K562 (cell line): Measurements from ENCODE around the gene HOATZ. TPM values are rescaled to one million over a fixed set of nuclear protein-coding genes. Genes with fewer than 3 reads are reported as not detected.

ENCODE experiments used
- ATAC-seq: fragments of 200-7000 bp; cut with Tn5 transposase; 3 replicates; pipeline ENCODE4 v1.9.1; 2020; ENCODE audit warnings: moderate library complexity
- BruUV-seq: library from RNA; stranded (reverse); fragments of 400-500 nt; replicated peaks from 2 replicates; lab custom pipeline; 2021; lab: Mats Ljungman, UMichigan
- CTCF ChIA-PET: fragments of 300-600 bp; formaldehyde crosslinking; extraction: SDS; loops from one replicate; lab custom pipeline; 2021; ENCODE audit warnings: low intra/inter-chr PET ratio; lab: Yijun Ruan, JAX
- POLR2A ChIA-PET: fragments of 300-600, 350-650 bp; sonication (Branson Sonifier 250); formaldehyde crosslinking; extraction: SDS; loops from one replicate; lab custom pipeline; 2021; ENCODE audit warnings: antibody characterized with exemption, inconsistent platforms; lab: Yijun Ruan, JAX
- DNase-seq, 4 experiments: peaks; one replicate each; pipeline versions ENCODE4 v3.0.0 to v3.0.0-alpha.2; 2011 to 2018; ENCODE audit warnings: low spot score in 3 of 4, mixed read lengths in 3 of 4; ENCODE audit errors: extremely low read depth in 1 of 4
- FAIRE-seq: peaks from 2 replicates; lab custom pipeline; 2011; peaks lifted over from hg19 to GRCh38; lab: Jason Lieb, UNC
- H2AFZ ChIP-seq: 2 replicates; pipeline ENCODE4 v1.6.0; 2011; ENCODE audit warnings: low read depth, low read length, control low read depth, inconsistent platforms
- H3K27ac ChIP-seq: fragments of 200-600 bp; 3 replicates; pipeline ENCODE4 v1.8.0; 2011; ENCODE audit warnings: low read depth, mild to moderate bottlenecking, control low read depth, inconsistent platforms, low read length, moderate library complexity, mixed read lengths; ENCODE audit errors: extremely low read depth
- H3K27me3 ChIP-seq, 2 experiments: fragments of 300-600 bp in 1 of 2; 2 replicates in 1 of 2; 3 replicates in 1 of 2; pipeline versions ENCODE4 v1.6.0 to v1.8.0; 2011; ENCODE audit warnings: inconsistent platforms in 2 of 2, low read length in 2 of 2, mild to moderate bottlenecking in 1 of 2, mixed read lengths in 1 of 2, moderate library complexity in 1 of 2; ENCODE audit not compliant: control insufficient read depth in 2 of 2, insufficient read depth in 2 of 2
- H3K36me3 ChIP-seq: fragments of 300-600 bp; 3 replicates; pipeline ENCODE4 v1.8.0; 2011; ENCODE audit warnings: mild to moderate bottlenecking, low read length, inconsistent platforms; ENCODE audit not compliant: control insufficient read depth, insufficient read depth
- H3K4me1 ChIP-seq, 2 experiments: fragments of 200-600 bp in 1 of 2; replicated peaks in 1 of 2; 2 replicates in 1 of 2; 3 replicates in 1 of 2; pipeline versions ENCODE4 v1.5.1 to v1.8.0; 2011; ENCODE audit warnings: inconsistent platforms in 2 of 2, low read length in 2 of 2, mild to moderate bottlenecking in 1 of 2, mixed read lengths in 1 of 2, moderate library complexity in 1 of 2; ENCODE audit not compliant: control insufficient read depth in 2 of 2, insufficient read depth in 2 of 2
- H3K4me2 ChIP-seq: 2 replicates; pipeline ENCODE4 v1.6.1; 2011; ENCODE audit warnings: low read length, control low read depth, inconsistent platforms, mixed read lengths; ENCODE audit not compliant: insufficient read depth
- H3K4me3 ChIP-seq: fragments of 200-600 bp; sonication (generic), shearing (Covaris generic); 2 replicates; pipeline ENCODE4 v1.5.1; 2016; ENCODE audit warnings: control low read depth, inconsistent platforms
- H3K79me2 ChIP-seq: fragments of 200-600 bp; 3 replicates; pipeline ENCODE4 v1.8.0; 2011; ENCODE audit warnings: low read length, inconsistent platforms; ENCODE audit not compliant: control insufficient read depth, insufficient read depth
- H3K9ac ChIP-seq, 2 experiments: 2 replicates each; pipeline versions ENCODE4 v1.6.0 to v1.6.1; 2011; ENCODE audit warnings: low read depth in 2 of 2, low read length in 2 of 2, control low read depth in 1 of 2, inconsistent platforms in 1 of 2, mild to moderate bottlenecking in 1 of 2, mixed read lengths in 1 of 2; ENCODE audit not compliant: insufficient read depth in 1 of 2
- H3K9me1 ChIP-seq: one replicate; pipeline ENCODE4 v1.6.0; 2011; ENCODE audit warnings: inconsistent platforms, mild to moderate bottlenecking, low read length, moderate library complexity; ENCODE audit not compliant: control insufficient read depth, insufficient read depth
- H3K9me3 ChIP-seq: replicated peaks from 2 replicates; pipeline ENCODE4 v1.5.1; 2011; ENCODE audit warnings: low read depth, low read length, inconsistent platforms; ENCODE audit not compliant: control insufficient read depth, insufficient read depth
- H4K20me1 ChIP-seq: replicated peaks from 2 replicates; pipeline ENCODE4 v1.6.1; 2011; ENCODE audit warnings: low read length, inconsistent platforms, mixed read lengths; ENCODE audit not compliant: control insufficient read depth, insufficient read depth
- CHD2 ChIP-seq: IDR thresholded peaks from 2 replicates; pipeline ENCODE4 v1.6.1; 2011; ENCODE audit warnings: low read depth, low read length
- ESRRB ChIP-seq: fragments of 250-450 bp; sonication (Bioruptor Pico); IDR thresholded peaks from 2 replicates; pipeline ENCODE4 v1.5.0; 2020; ENCODE audit warnings: mild to moderate bottlenecking, moderate library complexity, borderline replicate concordance
- MEF2D ChIP-seq: conservative IDR thresholded peaks from 2 replicates; pipeline ENCODE4 v1.6.1; 2016; ENCODE audit warnings: low read depth, missing genetic modification characterization, missing compliant biosample characterization
- MTA3 ChIP-seq: fragments of 450-650 bp; formaldehyde crosslinking; IDR thresholded peaks from 2 replicates; pipeline ENCODE4 v1.6.1; 2017; ENCODE audit warnings: mild to moderate bottlenecking, borderline replicate concordance
- NR1H2 ChIP-seq: sonication (generic); formaldehyde crosslinking; IDR thresholded peaks from 2 replicates; pipeline ENCODE4 v1.4.0; 2020; ENCODE audit warnings: mild to moderate bottlenecking, missing genetic modification reagents
- NR4A1 ChIP-seq, 2 experiments: fragments of 250-450 bp in 1 of 2; fragments of 450-650 bp in 1 of 2; sonication (Bioruptor Pico) in 1 of 2; IDR thresholded peaks; 2 replicates each; pipeline versions ENCODE4 v1.4.0 to v1.6.1; 2016 to 2020; ENCODE audit warnings: mild to moderate bottlenecking in 2 of 2, missing compliant biosample characterization in 1 of 2, missing genetic modification characterization in 1 of 2, moderate library complexity in 1 of 2
- RAD21 ChIP-seq, 2 experiments: fragments of 250-450 bp in 1 of 2; fragments of 450-650 bp in 1 of 2; sonication (Bioruptor Pico) in 1 of 2; formaldehyde crosslinking in 1 of 2; IDR thresholded peaks in 1 of 2; conservative IDR thresholded peaks in 1 of 2; 2 replicates each; pipeline versions ENCODE4 v1.4.0 to v1.8.0; 2020 to 2022; ENCODE audit warnings: mild to moderate bottlenecking in 2 of 2, moderate library complexity in 1 of 2
- SMARCB1 ChIP-seq: IDR thresholded peaks from 2 replicates; pipeline ENCODE4 v1.6.1; 2011; ENCODE audit warnings: improper control_type of control experiment, low read depth; ENCODE audit not compliant: insufficient read length
- SMARCC2 ChIP-seq: fragments of 450-650 bp; IDR thresholded peaks from 2 replicates; pipeline ENCODE4 v1.6.1; 2017; ENCODE audit warnings: antibody characterized with exemption, moderate library complexity, mild to moderate bottlenecking, low read depth
- TCF7L2 ChIP-seq: fragments of 150-350 bp; IDR thresholded peaks from 2 replicates; pipeline ENCODE4 v1.6.1; 2016; ENCODE audit warnings: low read depth, mild to moderate bottlenecking, low read length, moderate library complexity
- TEAD4 ChIP-seq, 2 experiments: sonication (generic) in 1 of 2; formaldehyde crosslinking in 1 of 2; IDR thresholded peaks; 2 replicates each; pipeline versions ENCODE4 v1.6.1 to v1.8.0; 2012 to 2022; ENCODE audit warnings: borderline replicate concordance in 1 of 2, inconsistent platforms in 1 of 2, low read length in 1 of 2, mild to moderate bottlenecking in 1 of 2, missing genetic modification reagents in 1 of 2
- YBX1 ChIP-seq: fragments of 450-650 bp; IDR thresholded peaks from 2 replicates; pipeline ENCODE4 v1.7.1; 2016; ENCODE audit warnings: mild to moderate bottlenecking
- ZNF347 ChIP-seq: fragments of 450-650 bp; formaldehyde crosslinking; IDR thresholded peaks from 2 replicates; pipeline ENCODE4 v1.4.0; 2020; ENCODE audit warnings: low read depth, mild to moderate bottlenecking, moderate library complexity
- WGBS: fragments of 100-300 bp; shearing (Covaris generic); methylation state at CpG from one replicate; pipeline ENCODE4 v1.1.6; 2016; ENCODE audit warnings: low coverage, mixed read lengths; ENCODE audit not compliant: insufficient coverage; ENCODE audit errors: missing lambda C conversion rate; 5-methylcytosine and 5-hydroxymethylcytosine counted together
- in situ Hi-C: fragments of 300-500 bp; cut with MboI; formaldehyde crosslinking; loops from 4 replicates; pipeline ENCODE4 v1.15.0; 2018; ENCODE audit warnings: inconsistent platforms, mixed read lengths
- intact Hi-C: fragments of 100-400 bp; cut with micrococcal nuclease; formaldehyde crosslinking; loops from 2 replicates; pipeline ENCODE4 v1.14.2; 2022
- polyA plus RNA-seq, 8 experiments: library from polyadenylated mRNA; depleted of rRNA in 4 of 8; stranded (reverse) in 5 of 8; unstranded in 3 of 8; fragments of >200 nt; fragmentation: Nextera tagmentation in 2 of 8; fragmentation: Illumina TruSeq in 1 of 8; extraction: Ambion mirVana in 2 of 8; extraction: Trizol in 1 of 8; gene quantifications; 2 replicates each; pipeline versions ENCODE4 v1.2.1 to v1.2.3, GENCODE V29; 2011 to 2014; ENCODE audit warnings: inconsistent platforms in 1 of 8, missing spikeins in 1 of 8
- total RNA-seq, 7 experiments: library from RNA; depleted of rRNA in 6 of 7; stranded (reverse); fragments of >200 nt in 6 of 7; fragmentation: Illumina TruSeq in 2 of 7; extraction: Trizol in 2 of 7; gene quantifications; 2 replicates each; pipeline versions ENCODE4 v1.2.1 to v1.2.3, GENCODE V29; 2011 to 2021; ENCODE audit warnings: low replicate concordance in 1 of 7
- TF ChIP-seq, protein P1 (sequence below): fragments of 450-650 bp; IDR thresholded peaks from 2 replicates; pipeline ENCODE4 v1.6.1; 2017; ENCODE audit warnings: antibody characterized with exemption
- TF ChIP-seq, protein P2 (sequence below): fragments of 450-650 bp; IDR thresholded peaks from 2 replicates; pipeline ENCODE4 v1.6.1; 2016; ENCODE audit warnings: antibody characterized with exemption
- TF ChIP-seq, protein P3 (sequence below): fragments of 250-450 bp; sonication (Bioruptor Pico); IDR thresholded peaks from 2 replicates; pipeline ENCODE4 v1.4.0; 2020

HOATZ gene
- total and polyA plus RNA-seq, 9 of the 15 experiments (the other 6 are each of a cell fraction or from before 2014, with no cell fraction given) = not detected

DNA sequence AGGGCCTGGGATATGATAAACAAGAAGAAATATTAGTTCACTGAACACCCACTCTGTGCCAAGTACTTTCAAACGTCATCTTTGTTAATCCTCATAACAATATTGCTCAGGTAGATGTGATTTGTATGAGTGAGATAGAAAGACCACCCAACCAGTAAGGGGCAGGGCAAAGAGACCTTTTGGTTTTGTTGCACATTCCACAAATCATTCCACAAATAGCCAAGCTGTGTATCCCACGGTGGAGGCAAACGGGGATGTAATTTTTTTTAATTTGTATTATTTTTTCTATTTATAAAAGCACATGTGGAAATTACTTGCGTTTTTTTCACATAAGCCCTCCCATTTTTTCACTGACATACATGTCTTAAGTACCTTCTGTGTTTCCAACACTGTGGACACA is 54.9 kb downstream of the HOATZ start:
- FAIRE-seq (no peak), ATAC-seq (no peak), DNase-seq (no peak)
- in situ Hi-C loops = no loop called here
- 7% methylated on average over 4 of the region's 4 CpGs for WGBS
- intact Hi-C loops = loop anchor here (5.0 kb wide), 1 partner anchor 33 kb away; the partner anchor contains the start of gene SIK2
- H3K9me1 ChIP-seq = no peaks in the 10 kb centered on the region
- H3K27ac ChIP-seq = no peak overlapping the region
- no TSS peak for BruUV-seq
- H3K9ac ChIP-seq = no peak overlapping the region
- peaks cover 3 to 7% of the 10 kb centered on the region in 2 experiments; a peak in 3 of 5 replicates for H3K27me3 ChIP-seq
- no peaks in the 10 kb centered on the region for H3K36me3 ChIP-seq
- H2AFZ ChIP-seq = no peak overlapping the region
- no peaks in the 10 kb centered on the region for H4K20me1 ChIP-seq
- no peak overlapping the region for H3K4me3 ChIP-seq
- no peak overlapping the region for H3K4me2 ChIP-seq
- H3K79me2 ChIP-seq = no peaks in the 10 kb centered on the region
- ChIA-PET CTCF (no interaction called here), POLR2A (no interaction called here)
- H3K4me1 ChIP-seq = no peaks in the 10 kb centered on the region; a peak in 1 of 5 replicates
- H3K9me3 ChIP-seq = no peaks in the 10 kb centered on the region
- TF ChIP-seq YBX1 (no peak), NR4A1 (CRISPR knock-in tag; IDR thresholded peaks at IDR 0.05) (no peak), NR4A1 (tag; IDR thresholded peaks at IDR 0.05) (no peak), NR1H2 (CRISPR knock-in tag) (no peak), TCF7L2 (no peak), CHD2 (no peak), RAD21 (CRISPR knock-in tag; conservative IDR thresholded peaks at IDR 0.05 in 1 of 2, IDR thresholded peaks at IDR 0.05 in 1 of 2) (no peak), ESRRB (no peak), MTA3 (no peak), SMARCB1 (no peak), SMARCC2 (no peak), TEAD4 (IDR thresholded peaks at IDR 0.05; ENCODE audit: low read length) (no peak), TEAD4 (CRISPR knock-in tag; IDR thresholded peaks at IDR 0.05; ENCODE audit: borderline replicate concordance) (no peak), MEF2D (tag) (no peak), ZNF347 (CRISPR knock-in tag) (no peak)
- TF ChIP-seq, protein P1, sequence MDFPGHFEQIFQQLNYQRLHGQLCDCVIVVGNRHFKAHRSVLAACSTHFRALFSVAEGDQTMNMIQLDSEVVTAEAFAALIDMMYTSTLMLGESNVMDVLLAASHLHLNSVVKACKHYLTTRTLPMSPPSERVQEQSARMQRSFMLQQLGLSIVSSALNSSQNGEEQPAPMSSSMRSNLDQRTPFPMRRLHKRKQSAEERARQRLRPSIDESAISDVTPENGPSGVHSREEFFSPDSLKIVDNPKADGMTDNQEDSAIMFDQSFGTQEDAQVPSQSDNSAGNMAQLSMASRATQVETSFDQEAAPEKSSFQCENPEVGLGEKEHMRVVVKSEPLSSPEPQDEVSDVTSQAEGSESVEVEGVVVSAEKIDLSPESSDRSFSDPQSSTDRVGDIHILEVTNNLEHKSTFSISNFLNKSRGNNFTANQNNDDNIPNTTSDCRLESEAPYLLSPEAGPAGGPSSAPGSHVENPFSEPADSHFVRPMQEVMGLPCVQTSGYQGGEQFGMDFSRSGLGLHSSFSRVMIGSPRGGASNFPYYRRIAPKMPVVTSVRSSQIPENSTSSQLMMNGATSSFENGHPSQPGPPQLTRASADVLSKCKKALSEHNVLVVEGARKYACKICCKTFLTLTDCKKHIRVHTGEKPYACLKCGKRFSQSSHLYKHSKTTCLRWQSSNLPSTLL = no peak
- TF ChIP-seq, protein P2, sequence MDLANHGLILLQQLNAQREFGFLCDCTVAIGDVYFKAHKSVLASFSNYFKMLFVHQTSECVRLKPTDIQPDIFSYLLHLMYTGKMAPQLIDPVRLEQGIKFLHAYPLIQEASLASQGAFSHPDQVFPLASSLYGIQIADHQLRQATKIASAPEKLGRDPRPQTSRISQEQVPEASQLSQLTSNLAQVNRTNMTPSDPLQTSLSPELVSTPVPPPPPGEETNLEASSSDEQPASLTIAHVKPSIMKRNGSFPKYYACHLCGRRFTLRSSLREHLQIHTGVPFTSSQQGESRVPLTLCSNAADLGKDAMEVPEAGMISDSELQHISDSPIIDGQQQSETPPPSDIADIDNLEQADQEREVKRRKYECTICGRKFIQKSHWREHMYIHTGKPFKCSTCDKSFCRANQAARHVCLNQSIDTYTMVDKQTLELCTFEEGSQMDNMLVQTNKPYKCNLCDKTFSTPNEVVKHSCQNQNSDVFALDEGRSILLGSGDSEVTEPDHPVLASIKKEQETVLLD = no peak
- TF ChIP-seq, protein P3, sequence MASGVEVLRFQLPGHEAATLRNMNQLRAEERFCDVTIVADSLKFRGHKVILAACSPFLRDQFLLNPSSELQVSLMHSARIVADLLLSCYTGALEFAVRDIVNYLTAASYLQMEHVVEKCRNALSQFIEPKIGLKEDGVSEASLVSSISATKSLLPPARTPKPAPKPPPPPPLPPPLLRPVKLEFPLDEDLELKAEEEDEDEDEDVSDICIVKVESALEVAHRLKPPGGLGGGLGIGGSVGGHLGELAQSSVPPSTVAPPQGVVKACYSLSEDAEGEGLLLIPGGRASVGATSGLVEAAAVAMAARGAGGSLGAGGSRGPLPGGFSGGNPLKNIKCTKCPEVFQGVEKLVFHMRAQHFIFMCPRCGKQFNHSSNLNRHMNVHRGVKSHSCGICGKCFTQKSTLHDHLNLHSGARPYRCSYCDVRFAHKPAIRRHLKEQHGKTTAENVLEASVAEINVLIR = no peak
